Upper lobe of left lung (tissue), 4 donors: ENCODE results near the gene ANKS1B.

Experiments used
- EP300 ChIP-seq, 4 donors: sonication (generic); formaldehyde crosslinking; IDR thresholded peaks; one replicate each; pipeline ENCODE4 v1.5.1; 2017; ENCODE audit warnings: antibody characterized with exemption in 4 of 4, control low read depth in 2 of 4
- TF ChIP-seq, protein P1 (sequence below), 6 experiments: fragments of 450-650 bp in 4 of 6; fragments of 200-600 bp in 2 of 6; sonication (generic) in 2 of 6; IDR thresholded peaks; one replicate each; pipeline ENCODE4 v1.5.1; 2016 to 2019; ENCODE audit warnings: antibody characterized with exemption in 6 of 6

DNA sequence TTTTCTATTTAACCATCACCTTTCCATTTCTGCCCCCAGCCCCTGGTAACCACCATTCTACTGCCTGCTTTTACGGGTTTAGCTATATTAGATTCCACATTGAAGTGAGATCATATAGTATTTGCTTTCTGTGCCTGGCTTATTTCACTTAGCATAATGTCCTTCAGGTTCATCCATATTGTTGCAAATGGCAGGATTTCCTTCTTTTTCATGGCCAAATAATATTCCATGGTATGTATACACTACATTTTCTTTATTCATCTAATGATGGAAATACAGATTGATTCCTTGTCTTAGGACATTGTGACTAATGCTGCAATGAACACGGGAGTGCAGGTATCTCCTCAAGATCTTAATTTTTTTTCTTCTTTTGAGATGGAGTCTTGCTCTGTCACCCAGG, 1137.5 kb downstream of the ANKS1B start:
- TF ChIP-seq, protein P1, sequence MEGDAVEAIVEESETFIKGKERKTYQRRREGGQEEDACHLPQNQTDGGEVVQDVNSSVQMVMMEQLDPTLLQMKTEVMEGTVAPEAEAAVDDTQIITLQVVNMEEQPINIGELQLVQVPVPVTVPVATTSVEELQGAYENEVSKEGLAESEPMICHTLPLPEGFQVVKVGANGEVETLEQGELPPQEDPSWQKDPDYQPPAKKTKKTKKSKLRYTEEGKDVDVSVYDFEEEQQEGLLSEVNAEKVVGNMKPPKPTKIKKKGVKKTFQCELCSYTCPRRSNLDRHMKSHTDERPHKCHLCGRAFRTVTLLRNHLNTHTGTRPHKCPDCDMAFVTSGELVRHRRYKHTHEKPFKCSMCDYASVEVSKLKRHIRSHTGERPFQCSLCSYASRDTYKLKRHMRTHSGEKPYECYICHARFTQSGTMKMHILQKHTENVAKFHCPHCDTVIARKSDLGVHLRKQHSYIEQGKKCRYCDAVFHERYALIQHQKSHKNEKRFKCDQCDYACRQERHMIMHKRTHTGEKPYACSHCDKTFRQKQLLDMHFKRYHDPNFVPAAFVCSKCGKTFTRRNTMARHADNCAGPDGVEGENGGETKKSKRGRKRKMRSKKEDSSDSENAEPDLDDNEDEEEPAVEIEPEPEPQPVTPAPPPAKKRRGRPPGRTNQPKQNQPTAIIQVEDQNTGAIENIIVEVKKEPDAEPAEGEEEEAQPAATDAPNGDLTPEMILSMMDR (IDR thresholded peaks at IDR 0.05), result no peak
- TF ChIP-seq EP300 (IDR thresholded peaks at IDR 0.05), result no peak
